Calu3 (cell line): Measurements from ENCODE around the gene ADGRG4. TPM values are rescaled to one million over a fixed set of nuclear protein-coding genes. Genes with fewer than 3 reads are reported as not detected.

Source experiments
- BruUV-seq: library from RNA; stranded (reverse); fragments of 400-500 nt; replicated peaks from 2 replicates; lab custom pipeline; 2021; lab: Mats Ljungman, UMichigan
- CTCF ChIA-PET: fragments of 300-600 bp; sonication (Branson Sonifier 250); formaldehyde crosslinking; loops from one replicate; lab custom pipeline; 2022; ENCODE audit warnings: antibody characterized with exemption; lab: Charles Lee
- DNase-seq: peaks from one replicate; pipeline ENCODE4 v3.0.0; 2022
- H3K27ac Mint-ChIP-seq: one replicate; pipeline ENCODE4 v1.8.0; 2022; ENCODE audit warnings: mixed read lengths; ENCODE audit not compliant: unreplicated experiment
- H3K27me3 Mint-ChIP-seq: one replicate; pipeline ENCODE4 v1.8.0; 2022; ENCODE audit warnings: mixed read lengths; ENCODE audit not compliant: unreplicated experiment
- H3K36me3 Mint-ChIP-seq: one replicate; pipeline ENCODE4 v1.8.0; 2022; ENCODE audit warnings: mild to moderate bottlenecking, moderate library complexity, mixed read lengths; ENCODE audit not compliant: insufficient read depth, unreplicated experiment
- H3K4me1 Mint-ChIP-seq: one replicate; pipeline ENCODE4 v1.8.0; 2022; ENCODE audit warnings: mild to moderate bottlenecking, low read depth, mixed read lengths; ENCODE audit not compliant: unreplicated experiment
- H3K4me3 Mint-ChIP-seq: one replicate; pipeline ENCODE4 v1.8.0; 2022; ENCODE audit warnings: mild to moderate bottlenecking, low read depth, moderate library complexity, mixed read lengths; ENCODE audit not compliant: unreplicated experiment
- H3K9me3 Mint-ChIP-seq: one replicate; pipeline ENCODE4 v1.8.0; 2022; ENCODE audit warnings: low read depth, mixed read lengths; ENCODE audit not compliant: unreplicated experiment
- intact Hi-C: fragments of 100-400 bp; cut with micrococcal nuclease; formaldehyde crosslinking; loops from one replicate; pipeline ENCODE4 v1.10.0; 2022; ENCODE audit not compliant: unreplicated experiment
- total RNA-seq: library from RNA; stranded (reverse); gene quantifications from 2 replicates; pipeline ENCODE4 v1.2.3, GENCODE V29; 2022
- TF ChIP-seq, protein P1 (sequence below): fragments of 200-600 bp; IDR thresholded peaks from one replicate; pipeline ENCODE4 v1.8.0; 2022; ENCODE audit warnings: antibody characterized with exemption; ENCODE audit not compliant: unreplicated experiment

The ADGRG4 gene
- total RNA-seq, 1 experiment from 2014 or later, result not detected

DNA sequence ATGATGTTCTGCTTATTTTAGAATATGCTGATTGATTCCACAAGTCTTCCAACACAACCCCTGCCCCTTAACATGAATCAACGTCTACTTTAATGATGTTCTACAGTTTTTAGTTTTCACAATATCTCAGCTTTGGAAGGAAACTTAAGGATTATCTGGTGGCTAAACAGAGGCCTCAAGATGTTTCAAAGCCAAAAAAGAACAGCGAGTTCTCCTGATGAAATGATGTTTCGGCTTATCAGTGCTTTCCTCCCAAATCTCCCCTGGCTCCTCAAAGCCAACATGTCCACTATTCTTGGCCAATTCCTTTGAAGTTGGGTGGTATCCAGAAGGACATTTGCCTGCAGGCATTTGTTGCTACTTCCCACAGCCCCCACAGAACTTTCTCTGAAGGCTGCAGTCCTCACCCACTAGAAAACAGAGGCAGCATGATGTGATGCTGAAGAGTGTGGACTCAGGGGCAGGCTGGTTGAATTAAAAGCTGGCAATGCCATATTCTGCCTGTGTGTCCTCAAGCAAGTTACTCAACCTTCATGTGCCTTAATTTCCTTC lies 87.3 kb downstream of the ADGRG4 start:
- TF ChIP-seq, protein P1, sequence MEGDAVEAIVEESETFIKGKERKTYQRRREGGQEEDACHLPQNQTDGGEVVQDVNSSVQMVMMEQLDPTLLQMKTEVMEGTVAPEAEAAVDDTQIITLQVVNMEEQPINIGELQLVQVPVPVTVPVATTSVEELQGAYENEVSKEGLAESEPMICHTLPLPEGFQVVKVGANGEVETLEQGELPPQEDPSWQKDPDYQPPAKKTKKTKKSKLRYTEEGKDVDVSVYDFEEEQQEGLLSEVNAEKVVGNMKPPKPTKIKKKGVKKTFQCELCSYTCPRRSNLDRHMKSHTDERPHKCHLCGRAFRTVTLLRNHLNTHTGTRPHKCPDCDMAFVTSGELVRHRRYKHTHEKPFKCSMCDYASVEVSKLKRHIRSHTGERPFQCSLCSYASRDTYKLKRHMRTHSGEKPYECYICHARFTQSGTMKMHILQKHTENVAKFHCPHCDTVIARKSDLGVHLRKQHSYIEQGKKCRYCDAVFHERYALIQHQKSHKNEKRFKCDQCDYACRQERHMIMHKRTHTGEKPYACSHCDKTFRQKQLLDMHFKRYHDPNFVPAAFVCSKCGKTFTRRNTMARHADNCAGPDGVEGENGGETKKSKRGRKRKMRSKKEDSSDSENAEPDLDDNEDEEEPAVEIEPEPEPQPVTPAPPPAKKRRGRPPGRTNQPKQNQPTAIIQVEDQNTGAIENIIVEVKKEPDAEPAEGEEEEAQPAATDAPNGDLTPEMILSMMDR, result no peak
- BruUV-seq, result no TSS peak
- intact Hi-C loops, result no loop called here
- Mint-ChIP-seq H3K27me3 (peaks cover 20% of the 10 kb centered on the region), H3K27ac (no peak overlapping the region), H3K9me3 (no peaks in the 10 kb centered on the region), H3K4me3 (no peak overlapping the region), H3K4me1 (no peaks in the 10 kb centered on the region), H3K36me3 (no peaks in the 10 kb centered on the region)
- no peak for DNase-seq
- CTCF ChIA-PET, result no interaction called here

DNA sequence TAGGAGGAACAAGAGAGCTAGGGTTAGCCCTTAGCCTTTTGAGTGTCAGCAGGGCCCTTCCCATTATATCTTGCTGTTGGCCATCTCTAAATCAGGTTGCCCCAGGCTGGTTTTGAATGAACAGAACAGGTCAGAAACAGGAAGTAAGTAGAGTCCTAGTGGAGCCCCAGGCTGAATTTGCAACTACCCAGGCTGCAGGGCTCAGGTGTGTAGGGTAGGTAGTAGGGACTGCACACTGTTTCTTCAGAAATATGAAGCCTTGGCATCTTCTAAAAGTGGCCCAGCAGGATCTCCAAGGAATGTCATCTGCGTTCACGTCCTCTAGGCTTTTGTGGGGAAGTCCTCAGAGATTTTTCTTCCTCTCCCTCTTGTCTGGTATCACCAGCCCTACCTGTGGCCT lies 90.2 kb downstream of the ADGRG4 start:
- no peak overlapping the region for H3K27ac Mint-ChIP-seq
- CTCF ChIA-PET, result no interaction called here

DNA sequence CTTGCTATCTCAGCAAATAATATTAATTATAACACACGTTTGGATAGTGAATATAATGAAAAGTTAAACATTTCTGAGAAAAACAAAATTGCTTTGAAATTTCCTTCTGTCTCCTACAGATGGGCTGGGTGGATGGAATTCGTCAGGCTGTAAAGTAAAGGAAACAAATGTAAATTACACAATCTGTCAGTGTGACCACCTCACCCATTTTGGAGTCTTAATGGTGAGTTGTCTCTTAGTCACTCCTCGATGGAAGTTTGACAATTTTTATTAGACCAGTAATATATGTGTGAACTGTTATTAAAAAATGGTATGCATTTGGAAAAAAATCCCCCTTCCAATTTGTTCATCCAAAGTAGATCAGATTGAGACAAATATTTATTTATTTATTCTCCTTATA lies 94.5 kb downstream of the ADGRG4 start:
- no peaks in the 10 kb centered on the region for H3K9me3 Mint-ChIP-seq

More for the DNA sequence above, 90.2 kb downstream of the ADGRG4 start:
- intact Hi-C loops, result no loop called here
- Mint-ChIP-seq H3K4me1 (no peaks in the 10 kb centered on the region), H3K27me3 (peaks cover 20% of the 10 kb centered on the region), H3K4me3 (no peak overlapping the region), H3K36me3 (no peaks in the 10 kb centered on the region), H3K9me3 (no peaks in the 10 kb centered on the region)
- TF ChIP-seq, protein P1, result no peak
- DNase-seq, result no peak
- BruUV-seq, result no TSS peak

DNA sequence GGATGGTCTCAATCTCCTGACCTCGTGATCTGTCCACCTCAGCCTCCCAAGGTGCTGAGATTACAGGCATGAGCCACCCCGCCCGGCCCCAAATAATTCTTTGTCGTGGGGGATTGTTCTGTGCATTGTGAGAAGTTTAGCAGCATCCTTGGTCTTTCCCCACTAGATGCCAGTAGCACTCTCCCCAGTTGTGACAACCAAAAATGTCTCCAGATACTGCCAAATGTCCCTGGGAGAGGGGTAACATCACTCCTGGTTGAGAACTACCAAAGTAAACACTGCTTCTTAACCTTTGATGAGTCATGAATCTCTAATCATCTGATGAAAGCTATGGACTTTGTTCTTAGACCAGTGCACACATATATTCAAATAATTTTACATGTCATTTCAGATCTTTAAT lies 96.2 kb downstream of the ADGRG4 start:
- Mint-ChIP-seq H3K27ac (no peak overlapping the region), H3K27me3 (no peaks in the 10 kb centered on the region), H3K4me1 (no peaks in the 10 kb centered on the region), H3K4me3 (no peak overlapping the region), H3K36me3 (no peaks in the 10 kb centered on the region), H3K9me3 (no peaks in the 10 kb centered on the region)
- TF ChIP-seq, protein P1, result no peak
- DNase-seq, result peak; percentile 6
- CTCF ChIA-PET, result no interaction called here
- BruUV-seq, result no TSS peak
- intact Hi-C loops, result loop anchor here (2.0 to 5.0 kb wide), 3 partner anchors 90 to 295 kb away; partner anchors contain the start of gene BRS3

More for the DNA sequence above, 94.5 kb downstream of the ADGRG4 start:
- peaks cover 2% of the 10 kb centered on the region for H3K27me3 Mint-ChIP-seq
- H3K27ac Mint-ChIP-seq, result no peak overlapping the region
- intact Hi-C loops, result loop anchor here (5.0 kb wide), 2 partner anchors 92 to 297 kb away; partner anchors contain the start of gene BRS3
- TF ChIP-seq, protein P1, result no peak
- no peaks in the 10 kb centered on the region for H3K36me3 Mint-ChIP-seq
- CTCF ChIA-PET, result interaction anchor here (0.6 kb wide), 1 partner anchor 394 kb away, joined by 3 read pairs; no protein-coding TSS in a partner anchor
- H3K4me3 Mint-ChIP-seq, result no peak overlapping the region
- no TSS peak for BruUV-seq
- DNase-seq, result no peak
- H3K4me1 Mint-ChIP-seq, result no peaks in the 10 kb centered on the region
